Activated CD4-positive, alpha-beta T cell treated with anti-CD3 and anti-CD28 coated beads for 48 hours (primary cell): ENCODE data around the gene DBH.
"Not testable (repeated sequence)": the region's sequence is repeated elsewhere in the genome, so short reads cannot be mapped to it uniquely, and the experiment has no call there.

Experiments
- DNase-seq: peaks from one replicate; pipeline ENCODE4 v3.0.0-alpha.2; 2020

The DBH gene

GRCh38 chr9:133605446-133605845, 30.7 kb upstream of the DBH start:
- DNase-seq = no peak

GRCh38 chr9:133605856-133606707, 30.1 kb upstream of the DBH start:
- DNase-seq = no peak

GRCh38 chr9:133606708-133607025, 29.5 kb upstream of the DBH start:
- no peak for DNase-seq

- DNase-seq = no peak
These were observed 28.8 kb upstream of the DBH start for GRCh38 chr9:133607381-133607780.

GRCh38 chr9:133607976-133608375, 28.2 kb upstream of the DBH start:
- DNase-seq = no peak

- no peak for DNase-seq
These were observed 27.8 kb upstream of the DBH start for GRCh38 chr9:133608382-133608781.

- no peak for DNase-seq
These were observed 27.3 kb upstream of the DBH start for GRCh38 chr9:133608889-133609288.

- DNase-seq = peak; percentile 53
These were observed 26.7 kb upstream of the DBH start, which contains the start of gene FAM163B for GRCh38 chr9:133609311-133610098. Gene FAM163B, minus strand, starts transcription at chr9:133609389. Its CDS starts 29,166 bp downstream, at chr9:133580223.

GRCh38 chr9:133610845-133611244, 25.3 kb upstream of the DBH start:
- no peak for DNase-seq

GRCh38 chr9:133612051-133612450, 24.1 kb upstream of the DBH start:
- DNase-seq = no peak

- no peak for DNase-seq
These were observed 23.3 kb upstream of the DBH start for GRCh38 chr9:133612816-133613215.

GRCh38 chr9:133613432-133613831, 22.7 kb upstream of the DBH start:
- DNase-seq = no peak

GRCh38 chr9:133614056-133614455, 22.1 kb upstream of the DBH start:
- DNase-seq = no peak

GRCh38 chr9:133614678-133615077, 21.5 kb upstream of the DBH start:
- DNase-seq = no peak

GRCh38 chr9:133615186-133615585, 21.0 kb upstream of the DBH start:
- DNase-seq = no peak

GRCh38 chr9:133615606-133616188, 20.5 kb upstream of the DBH start:
- DNase-seq = no peak

- no peak for DNase-seq
These were observed 19.3 kb upstream of the DBH start for GRCh38 chr9:133616643-133617405.

- DNase-seq = no peak
These were observed 17.4 kb upstream of the DBH start for GRCh38 chr9:133618726-133619125.

- DNase-seq = peak; percentile 52
These were observed 16.4 kb upstream of the DBH start for GRCh38 chr9:133619791-133620190.

- DNase-seq = no peak
These were observed 14.4 kb upstream of the DBH start for GRCh38 chr9:133621725-133622267.

GRCh38 chr9:133622555-133622954, 13.6 kb upstream of the DBH start:
- DNase-seq = no peak

- DNase-seq = not testable (repeated sequence)
These were observed 10.2 kb upstream of the DBH start for GRCh38 chr9:133626008-133626407.

GRCh38 chr9:133627341-133627740, 8.8 kb upstream of the DBH start:
- DNase-seq = no peak
